ENCODE data around the gene ARHGEF19. TPM values are rescaled to one million over a fixed set of nuclear protein-coding genes. Genes with fewer than 3 reads are reported as not detected.

Gene ARHGEF19
- total RNA-seq, 1 experiment from 2014 or later, result 21.6 TPM

- TF ChIP-seq POLR2AphosphoS5 (IDR thresholded peaks at IDR 0.05; ENCODE audit: low read depth, low read length) (peak; percentile 73), REST (IDR thresholded peaks at IDR 0.05; ENCODE audit: insufficient read depth in 1 of 2, low read depth in 2 of 2, low read length in 1 of 2) (no peak)
- H3K36me3 ChIP-seq (ENCODE audit: control insufficient read depth, insufficient read depth, low read length), result no peaks in the 10 kb centered on the region
- intact Hi-C loops (cut with micrococcal nuclease; ENCODE audit: unreplicated experiment), result no loop called here
- H3K4me1 ChIP-seq (ENCODE audit: control insufficient read depth, insufficient read depth, low read length), result peaks cover 63% of the 10 kb centered on the region
- no TSS peak for BruUV-seq (replicated peaks)
- H3K27me3 ChIP-seq (ENCODE audit: control insufficient read depth, insufficient read depth, low read length), result no peaks in the 10 kb centered on the region
- POLR2A ChIA-PET, result interaction anchor here (0.5 to 1.3 kb wide), 3 partner anchors 8 to 15 kb away, joined by 3 read pairs; partner anchors contain the start of gene EPHA2
- DNase-seq (ENCODE audit: low read depth, low spot score), result no peak
- H3K9me3 ChIP-seq (ENCODE audit: control insufficient read depth, insufficient read depth, low read depth, low read length), result no peaks in the 10 kb centered on the region
- CTCF ChIA-PET, result no interaction called here
- H3K4me3 ChIP-seq (ENCODE audit: low read depth in 2 of 2, low read length in 2 of 2), result no peak overlapping the region
- in situ Hi-C loops (cut with HindIII; ENCODE audit: low pct_unique_long_range_greater_than_20kb, low sequenced_read_pairs), result no loop called here
- H3K27ac ChIP-seq (ENCODE audit: low read length), result peak overlapping the region; percentile 92
- ATAC-seq, result peak; percentile 27; the same call in 1 of the 2 replicates
Measured at GRCh38 chr1:16165548-16165947, 46.9 kb downstream of the ARHGEF19 start.

- in situ Hi-C loops (cut with HindIII; ENCODE audit: low pct_unique_long_range_greater_than_20kb, low sequenced_read_pairs), result no loop called here
- ATAC-seq, result no peak
- POLR2A ChIA-PET, result interaction anchor here (0.6 to 1.3 kb wide), 3 partner anchors 9 to 66 kb away, joined by 3 to 4 read pairs (median 3); partner anchors contain the start of gene EPHA2
- Histone ChIP-seq H3K36me3 (ENCODE audit: control insufficient read depth, insufficient read depth, low read length) (no peaks in the 10 kb centered on the region), H3K4me1 (ENCODE audit: control insufficient read depth, insufficient read depth, low read length) (peaks cover 65% of the 10 kb centered on the region), H3K4me3 (ENCODE audit: low read depth in 2 of 2, low read length in 2 of 2) (no peak overlapping the region), H3K27ac (ENCODE audit: low read length) (peak overlapping the region; percentile 92), H3K9me3 (ENCODE audit: control insufficient read depth, insufficient read depth, low read depth, low read length) (no peaks in the 10 kb centered on the region), H3K27me3 (ENCODE audit: control insufficient read depth, insufficient read depth, low read length) (no peaks in the 10 kb centered on the region)
- no TSS peak for BruUV-seq (replicated peaks)
- TF ChIP-seq REST (IDR thresholded peaks at IDR 0.05; ENCODE audit: insufficient read depth in 1 of 2, low read depth in 2 of 2, low read length in 1 of 2), result no peak
- TF ChIP-seq CTCF (IDR thresholded peaks at IDR 0.05), result no peak
- TF ChIP-seq POLR2AphosphoS5 (IDR thresholded peaks at IDR 0.05; ENCODE audit: low read depth, low read length), result no peak
- no peak for TF ChIP-seq SIN3A (IDR thresholded peaks at IDR 0.05; ENCODE audit: borderline replicate concordance, insufficient read depth, low read depth, low read length)
- TF ChIP-seq TCF7L2 (IDR thresholded peaks at IDR 0.05; ENCODE audit: low read depth, low read length), result no peak
- DNase-seq (ENCODE audit: low read depth, low spot score), result no peak
- intact Hi-C loops (cut with micrococcal nuclease; ENCODE audit: unreplicated experiment), result no loop called here
- CTCF ChIA-PET, result no interaction called here
Measured at GRCh38 chr1:16165073-16165364, 47.4 kb downstream of the ARHGEF19 start.

All from Panc1 (cell line).